Fibroblast of lung (primary cell): ENCODE results near the gene PTGFR. TPM values are rescaled to one million over a fixed set of nuclear protein-coding genes. Genes with fewer than 3 reads are reported as not detected.

Source experiments
- DNase-seq, 2 donors: peaks; one replicate each; pipeline versions ENCODE4 v3.0.0 to v3.0.0-alpha.2; 2010; ENCODE audit warnings: low read depth in 2 of 2
- H2AFZ ChIP-seq: 2 replicates; pipeline ENCODE4 v1.5.1; 2012; ENCODE audit warnings: low read length, control low read depth, inconsistent platforms
- H3K27ac ChIP-seq: 2 replicates; pipeline ENCODE4 v1.5.1; 2011; ENCODE audit warnings: low read length, control low read depth; ENCODE audit not compliant: insufficient read depth
- H3K27me3 ChIP-seq: 2 replicates; pipeline ENCODE4 v1.5.1; 2011; ENCODE audit warnings: mild to moderate bottlenecking, low read length; ENCODE audit not compliant: control insufficient read depth, insufficient read depth
- H3K36me3 ChIP-seq: 2 replicates; pipeline ENCODE4 v1.5.1; 2011; ENCODE audit warnings: low read length; ENCODE audit not compliant: control insufficient read depth, insufficient read depth
- H3K4me1 ChIP-seq: 2 replicates; pipeline ENCODE4 v1.5.1; 2011; ENCODE audit warnings: low read length; ENCODE audit not compliant: control insufficient read depth, insufficient read depth; ENCODE audit errors: extremely low read depth
- H3K4me2 ChIP-seq: 2 replicates; pipeline ENCODE4 v1.5.1; 2011; ENCODE audit warnings: low read length, control low read depth; ENCODE audit not compliant: insufficient read depth; ENCODE audit errors: extremely low read depth
- H3K4me3 ChIP-seq, 4 experiments: fragments of 200-600 bp in 1 of 4; sonication (generic) in 1 of 4; replicated peaks in 1 of 4; 2 replicates each; pipeline ENCODE4 v1.5.1; 2011 to 2016; ENCODE audit warnings: low read length in 4 of 4, low read depth in 3 of 4, mild to moderate bottlenecking in 3 of 4, control low read depth in 2 of 4, inconsistent platforms in 1 of 4, mixed read lengths in 1 of 4; ENCODE audit not compliant: insufficient read depth in 1 of 4; ENCODE audit errors: control extremely low read depth in 1 of 4
- H3K79me2 ChIP-seq: 2 replicates; pipeline ENCODE4 v1.5.1; 2012; ENCODE audit warnings: mild to moderate bottlenecking, low read length, inconsistent platforms; ENCODE audit not compliant: control insufficient read depth, insufficient read depth
- H3K9ac ChIP-seq: 2 replicates; pipeline ENCODE4 v1.5.1; 2011; ENCODE audit warnings: mild to moderate bottlenecking, low read length, control low read depth; ENCODE audit not compliant: insufficient read depth
- H3K9me3 ChIP-seq: 2 replicates; pipeline ENCODE4 v1.5.1; 2012; ENCODE audit warnings: low read depth, low read length; ENCODE audit not compliant: control insufficient read depth, insufficient read depth
- H4K20me1 ChIP-seq: 2 replicates; pipeline ENCODE4 v1.5.1; 2011; ENCODE audit warnings: low read length; ENCODE audit not compliant: control insufficient read depth, insufficient read depth; ENCODE audit errors: extremely low read depth
- EZH2 ChIP-seq: IDR thresholded peaks from 2 replicates; pipeline ENCODE4 v1.5.1; 2012; ENCODE audit warnings: low read length, control low read depth, mild to moderate bottlenecking; ENCODE audit errors: missing control alignments
- polyA plus RNA-seq, 2 donors: library from polyadenylated mRNA; depleted of rRNA in 1 of 2; stranded (reverse) in 1 of 2; unstranded in 1 of 2; fragments of >200 nt; gene quantifications; 2 replicates each; pipeline ENCODE4 v1.2.1, GENCODE V29; 2011 to 2012; ENCODE audit warnings: missing spikeins in 1 of 2
- total RNA-seq: library from RNA; depleted of rRNA; stranded (reverse); fragments of >200 nt; gene quantifications from 2 replicates; pipeline ENCODE4 v1.2.1, GENCODE V29; 2014
- TF ChIP-seq, protein P1 (sequence below), 2 donors: IDR thresholded peaks in 1 of 2; conservative IDR thresholded peaks in 1 of 2; 1 replicate in 1 of 2; 2 replicates in 1 of 2; pipeline ENCODE4 v1.5.1; 2011 to 2012; ENCODE audit warnings: low read length in 2 of 2, control low read depth in 1 of 2, inconsistent platforms in 1 of 2, low read depth in 1 of 2, mild to moderate bottlenecking in 1 of 2

PTGFR gene
- total and polyA plus RNA-seq, 2 donors (not counting 1 experiment from before 2014, with no cell fraction given) = 4.1 to 32.7 TPM

GRCh38 chr1:78497201-78497600 is 6.4 kb downstream of the PTGFR start:
- no peaks in the 10 kb centered on the region for H3K79me2 ChIP-seq
- no peak overlapping the region for H3K27ac ChIP-seq
- H4K20me1 ChIP-seq = no peaks in the 10 kb centered on the region
- H2AFZ ChIP-seq = no peak overlapping the region
- TF ChIP-seq, protein P1, sequence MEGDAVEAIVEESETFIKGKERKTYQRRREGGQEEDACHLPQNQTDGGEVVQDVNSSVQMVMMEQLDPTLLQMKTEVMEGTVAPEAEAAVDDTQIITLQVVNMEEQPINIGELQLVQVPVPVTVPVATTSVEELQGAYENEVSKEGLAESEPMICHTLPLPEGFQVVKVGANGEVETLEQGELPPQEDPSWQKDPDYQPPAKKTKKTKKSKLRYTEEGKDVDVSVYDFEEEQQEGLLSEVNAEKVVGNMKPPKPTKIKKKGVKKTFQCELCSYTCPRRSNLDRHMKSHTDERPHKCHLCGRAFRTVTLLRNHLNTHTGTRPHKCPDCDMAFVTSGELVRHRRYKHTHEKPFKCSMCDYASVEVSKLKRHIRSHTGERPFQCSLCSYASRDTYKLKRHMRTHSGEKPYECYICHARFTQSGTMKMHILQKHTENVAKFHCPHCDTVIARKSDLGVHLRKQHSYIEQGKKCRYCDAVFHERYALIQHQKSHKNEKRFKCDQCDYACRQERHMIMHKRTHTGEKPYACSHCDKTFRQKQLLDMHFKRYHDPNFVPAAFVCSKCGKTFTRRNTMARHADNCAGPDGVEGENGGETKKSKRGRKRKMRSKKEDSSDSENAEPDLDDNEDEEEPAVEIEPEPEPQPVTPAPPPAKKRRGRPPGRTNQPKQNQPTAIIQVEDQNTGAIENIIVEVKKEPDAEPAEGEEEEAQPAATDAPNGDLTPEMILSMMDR (conservative IDR thresholded peaks at IDR 0.05 in 1 of 2, IDR thresholded peaks at IDR 0.05 in 1 of 2; ENCODE audit: low read depth in 1 of 2, low read length in 2 of 2) = no peak
- no peak for TF ChIP-seq EZH2
- H3K9me3 ChIP-seq = no peaks in the 10 kb centered on the region
- no peak overlapping the region for H3K9ac ChIP-seq
- no peaks in the 10 kb centered on the region for H3K27me3 ChIP-seq
- H3K4me3 ChIP-seq = no peak overlapping the region
- H3K4me2 ChIP-seq = peak overlapping the region; percentile 15
- no peaks in the 10 kb centered on the region for H3K4me1 ChIP-seq
- peak in 1 of 2 donors; percentile 20 for DNase-seq
- no peaks in the 10 kb centered on the region for H3K36me3 ChIP-seq

- Histone ChIP-seq H3K27ac (no peak overlapping the region), H3K4me2 (no peak overlapping the region)
These were observed 9.8 kb downstream of the PTGFR start for GRCh38 chr1:78500529-78500928.

DNA sequence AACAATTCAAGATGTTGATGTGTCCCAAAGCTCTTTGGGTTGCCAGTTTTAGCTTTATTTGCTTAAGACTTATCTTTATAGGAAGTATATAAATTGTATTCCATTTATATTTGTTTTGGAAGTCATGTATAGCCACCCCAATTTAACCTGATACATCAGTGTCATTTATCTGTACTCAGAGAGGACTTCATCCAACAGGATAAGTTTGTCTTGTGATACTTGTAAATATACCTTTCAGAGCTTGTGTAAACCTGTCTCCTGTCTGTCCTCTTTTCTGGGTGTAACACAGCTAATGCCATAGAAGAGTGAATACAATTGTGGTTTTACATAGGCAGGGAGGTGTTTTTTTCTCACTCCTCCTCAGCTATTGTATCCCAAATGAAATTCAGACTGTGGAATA is 10.4 kb downstream of the PTGFR start:
- DNase-seq = no peak
- Histone ChIP-seq H3K9ac (no peak overlapping the region), H3K27ac (no peak overlapping the region), H3K4me2 (no peak overlapping the region), H3K36me3 (no peaks in the 10 kb centered on the region), H4K20me1 (no peaks in the 10 kb centered on the region), H3K4me3 (no peak overlapping the region), H3K79me2 (no peaks in the 10 kb centered on the region), H2AFZ (no peak overlapping the region), H3K4me1 (no peaks in the 10 kb centered on the region), H3K9me3 (no peaks in the 10 kb centered on the region), H3K27me3 (no peaks in the 10 kb centered on the region)
- TF ChIP-seq EZH2 = no peak
- TF ChIP-seq, protein P1 (conservative IDR thresholded peaks at IDR 0.05 in 1 of 2, IDR thresholded peaks at IDR 0.05 in 1 of 2; ENCODE audit: low read depth in 1 of 2, low read length in 2 of 2) = no peak

More at GRCh38 chr1:78500529-78500928, 9.8 kb downstream of the PTGFR start:
- no peak overlapping the region for H3K4me3 ChIP-seq
- no peaks in the 10 kb centered on the region for H3K4me1 ChIP-seq
- no peaks in the 10 kb centered on the region for H3K27me3 ChIP-seq
- H3K79me2 ChIP-seq = no peaks in the 10 kb centered on the region
- no peak overlapping the region for H2AFZ ChIP-seq
- no peaks in the 10 kb centered on the region for H4K20me1 ChIP-seq
- DNase-seq = no peak
- TF ChIP-seq, protein P1 (conservative IDR thresholded peaks at IDR 0.05 in 1 of 2, IDR thresholded peaks at IDR 0.05 in 1 of 2; ENCODE audit: low read depth in 1 of 2, low read length in 2 of 2) = no peak
- TF ChIP-seq EZH2 = no peak
- no peaks in the 10 kb centered on the region for H3K9me3 ChIP-seq
- H3K36me3 ChIP-seq = no peaks in the 10 kb centered on the region
- H3K9ac ChIP-seq = no peak overlapping the region
